Islet of Langerhans (tissue), 1 donor: ENCODE measurements around the gene RBBP5.
"Not testable (repeated sequence)": the region's sequence is repeated elsewhere in the genome, so short reads cannot be mapped to it uniquely, and the experiment has no call there.

Experiments
- FAIRE-seq: peaks from one replicate; lab custom pipeline; 2011; peaks lifted over from hg19 to GRCh38; lab: Jason Lieb, UNC

The RBBP5 gene

GRCh38 chr1:205121660-205122488, at the start of gene RBBP5:
Gene RBBP5, minus strand, starts transcription at chr1:205121978. Its CDS starts 105 bp downstream, at chr1:205121873.
- peak; percentile 85 for FAIRE-seq

GRCh38 chr1:205171369-205171768, 49.6 kb upstream of the RBBP5 start:
- FAIRE-seq: no peak

GRCh38 chr1:205170532-205171269, 48.9 kb upstream of the RBBP5 start:
- FAIRE-seq: no peak

GRCh38 chr1:205169248-205169647, 47.5 kb upstream of the RBBP5 start:
- FAIRE-seq: no peak

- no peak for FAIRE-seq
Observed at GRCh38 chr1:205168291-205168690, 46.5 kb upstream of the RBBP5 start.

GRCh38 chr1:205162301-205162700, 40.5 kb upstream of the RBBP5 start:
- FAIRE-seq: no peak

- FAIRE-seq: no peak
Observed at GRCh38 chr1:205161076-205161475, 39.3 kb upstream of the RBBP5 start.

- FAIRE-seq: no peak
Observed at GRCh38 chr1:205158048-205158616, 36.4 kb upstream of the RBBP5 start.

GRCh38 chr1:205155665-205156377, 34.0 kb upstream of the RBBP5 start:
- not testable (repeated sequence) for FAIRE-seq

- FAIRE-seq: no peak
Observed at GRCh38 chr1:205152505-205152904, 30.7 kb upstream of the RBBP5 start.

GRCh38 chr1:205150651-205151428, 29.1 kb upstream of the RBBP5 start:
- FAIRE-seq: no peak

GRCh38 chr1:205147191-205147835, 25.5 kb upstream of the RBBP5 start:
- FAIRE-seq: no peak

- no peak for FAIRE-seq
Observed at GRCh38 chr1:205144751-205145150, 23.0 kb upstream of the RBBP5 start.

GRCh38 chr1:205144046-205144720, 22.4 kb upstream of the RBBP5 start:
- FAIRE-seq: no peak

GRCh38 chr1:205142102-205142469, 20.3 kb upstream of the RBBP5 start:
- FAIRE-seq: no peak

- no peak for FAIRE-seq
Observed at GRCh38 chr1:205141236-205142101, 19.7 kb upstream of the RBBP5 start.

GRCh38 chr1:205140113-205140512, 18.3 kb upstream of the RBBP5 start:
- FAIRE-seq: no peak

- no peak for FAIRE-seq
Observed at GRCh38 chr1:205137901-205138300, 16.1 kb upstream of the RBBP5 start.

- no peak for FAIRE-seq
Observed at GRCh38 chr1:205133287-205133686, 11.5 kb upstream of the RBBP5 start.
